GM12801 (cell line): ENCODE results near the gene BRME1.

Experiments used
- CTCF ChIP-seq: IDR thresholded peaks from one replicate; pipeline ENCODE4 v1.5.1; 2011; ENCODE audit warnings: control low read depth; ENCODE audit not compliant: insufficient read length; ENCODE audit errors: extremely low read depth

BRME1 gene

GRCh38 chr19:13942023-13942684 is 36.2 kb upstream of the BRME1 start:
- TF ChIP-seq CTCF = no peak

- no peak for TF ChIP-seq CTCF
Observed at GRCh38 chr19:13938301-13939064, 32.6 kb upstream of the BRME1 start, which contains the start of gene PODNL1. PODNL1 (minus strand) TSS chr19:13938417; CDS start chr19:13938181, 236 bp downstream.

GRCh38 chr19:13937479-13938300 is 31.8 kb upstream of the BRME1 start:
- TF ChIP-seq CTCF = no peak

- TF ChIP-seq CTCF = no peak
Observed at GRCh38 chr19:13935765-13936510, 30.0 kb upstream of the BRME1 start.

- no peak for TF ChIP-seq CTCF
Observed at GRCh38 chr19:13934785-13935109, 28.8 kb upstream of the BRME1 start.

GRCh38 chr19:13932911-13933393 is 27.0 kb upstream of the BRME1 start:
- TF ChIP-seq CTCF = no peak
